Astrocyte (in vitro differentiated cells and primary cell): ENCODE results near the gene TMEM150A. TPM values are rescaled to one million over a fixed set of nuclear protein-coding genes. Genes with fewer than 3 reads are reported as not detected.

ENCODE experiments used
- DNase-seq: peaks from one replicate; pipeline ENCODE4 v3.0.0-alpha.2; 2010; ENCODE audit warnings: low read depth
- FAIRE-seq: peaks from 2 replicates; lab custom pipeline; 2011; peaks lifted over from hg19 to GRCh38; lab: Jason Lieb, UNC
- H2AFZ ChIP-seq: 2 replicates; pipeline ENCODE4 v1.6.0; 2012; ENCODE audit warnings: low read depth, low read length, inconsistent platforms
- H3K27ac ChIP-seq: 2 replicates; pipeline ENCODE4 v1.5.1; 2011; ENCODE audit warnings: low read depth, low read length, inconsistent platforms
- H3K27me3 ChIP-seq: 2 replicates; pipeline ENCODE4 v1.6.0; 2011; ENCODE audit warnings: low read length, inconsistent platforms; ENCODE audit not compliant: insufficient read depth
- H3K36me3 ChIP-seq: 2 replicates; pipeline ENCODE4 v1.5.1; 2011; ENCODE audit warnings: low read length, inconsistent platforms; ENCODE audit not compliant: insufficient read depth
- H3K4me1 ChIP-seq: 2 replicates; pipeline ENCODE4 v1.5.1; 2011; ENCODE audit warnings: low read length, inconsistent platforms; ENCODE audit not compliant: insufficient read depth
- H3K4me2 ChIP-seq: 2 replicates; pipeline ENCODE4 v1.6.0; 2012; ENCODE audit warnings: low read length, inconsistent platforms
- H3K4me3 ChIP-seq: 2 replicates; pipeline ENCODE4 v1.5.1; 2011; ENCODE audit warnings: low read depth, mild to moderate bottlenecking, low read length, inconsistent platforms; ENCODE audit not compliant: insufficient read depth
- H3K79me2 ChIP-seq: 2 replicates; pipeline ENCODE4 v1.6.0; 2012; ENCODE audit warnings: mild to moderate bottlenecking, low read length, inconsistent platforms; ENCODE audit not compliant: insufficient read depth
- H3K9ac ChIP-seq: 2 replicates; pipeline ENCODE4 v1.6.0; 2012; ENCODE audit warnings: mild to moderate bottlenecking, low read length, inconsistent platforms
- H3K9me3 ChIP-seq: 2 replicates; pipeline ENCODE4 v1.5.1; 2012; ENCODE audit warnings: low read depth, mild to moderate bottlenecking, low read length, inconsistent platforms; ENCODE audit not compliant: insufficient read depth
- H4K20me1 ChIP-seq: 2 replicates; pipeline ENCODE4 v1.6.0; 2012; ENCODE audit warnings: low read length, inconsistent platforms; ENCODE audit not compliant: insufficient read depth
- H3K27ac Mint-ChIP-seq: one replicate; pipeline ENCODE4 v1.8.0; 2021; ENCODE audit warnings: mild to moderate bottlenecking, mixed read lengths; ENCODE audit not compliant: unreplicated experiment
- H3K27me3 Mint-ChIP-seq: one replicate; pipeline ENCODE4 v1.8.0; 2021; ENCODE audit warnings: low read depth, mixed read lengths; ENCODE audit not compliant: unreplicated experiment
- H3K36me3 Mint-ChIP-seq: one replicate; pipeline ENCODE4 v1.8.0; 2021; ENCODE audit warnings: low read depth, mixed read lengths; ENCODE audit not compliant: unreplicated experiment
- H3K4me1 Mint-ChIP-seq: one replicate; pipeline ENCODE4 v1.8.0; 2021; ENCODE audit warnings: low read depth, mixed read lengths; ENCODE audit not compliant: unreplicated experiment
- H3K4me3 Mint-ChIP-seq: one replicate; pipeline ENCODE4 v1.8.0; 2021; ENCODE audit warnings: mild to moderate bottlenecking, moderate library complexity, mixed read lengths; ENCODE audit not compliant: unreplicated experiment
- H3K9me3 Mint-ChIP-seq: one replicate; pipeline ENCODE4 v1.8.0; 2021; ENCODE audit warnings: mild to moderate bottlenecking, mixed read lengths; ENCODE audit not compliant: unreplicated experiment
- CTCF ChIP-seq: IDR thresholded peaks from 2 replicates; pipeline ENCODE4 v1.5.1; 2011; ENCODE audit warnings: low read depth, mild to moderate bottlenecking, inconsistent platforms, low read length, moderate library complexity; ENCODE audit not compliant: insufficient read depth
- EZH2 ChIP-seq: IDR thresholded peaks from 2 replicates; pipeline ENCODE4 v1.6.1; 2012; ENCODE audit warnings: mild to moderate bottlenecking, low read length, inconsistent platforms; ENCODE audit not compliant: insufficient read depth
- total RNA-seq: library from RNA; stranded (reverse); gene quantifications from 2 replicates; pipeline ENCODE4 v1.2.1, GENCODE V29; 2021

The TMEM150A gene
- total RNA-seq, 1 donor from 2014 or later, result 20.4 TPM

- H3K27me3 Mint-ChIP-seq, result no peaks in the 10 kb centered on the region
- peak within 1 kb of the TSS; percentile 93 for H3K9ac ChIP-seq
- peak within 1 kb of the TSS; percentile 91 for H3K27ac Mint-ChIP-seq
- TF ChIP-seq CTCF (no peak), EZH2 (no peak)
- FAIRE-seq, result no peak
- peaks cover 15% of the 10 kb centered on the region for H3K36me3 ChIP-seq
- DNase-seq, result peak; percentile 76
- H3K4me3 Mint-ChIP-seq, result peak within 1 kb of the TSS; percentile 99
- H3K36me3 Mint-ChIP-seq, result peaks cover 4% of the 10 kb centered on the region
- peak within 1 kb of the TSS; percentile 90 for H3K4me3 ChIP-seq
- H3K27ac ChIP-seq, result peak within 1 kb of the TSS; percentile 69
- no peaks in the 10 kb centered on the region for H3K9me3 ChIP-seq
- no peaks in the 10 kb centered on the region for H3K9me3 Mint-ChIP-seq
- H3K79me2 ChIP-seq, result peaks cover 57% of the 10 kb centered on the region
- peak within 1 kb of the TSS; percentile 100 for H3K4me2 ChIP-seq
- H2AFZ ChIP-seq, result peak within 1 kb of the TSS; percentile 77
- peaks cover 9% of the 10 kb centered on the region for H3K4me1 ChIP-seq
- H3K27me3 ChIP-seq, result no peaks in the 10 kb centered on the region
- H4K20me1 ChIP-seq, result peaks cover 24% of the 10 kb centered on the region
- peaks cover 28% of the 10 kb centered on the region for H3K4me1 Mint-ChIP-seq
Observed at GRCh38 chr2:85611705-85612587, 9.4 kb upstream of the TMEM150A start, which contains the start of gene C2orf68. Gene C2orf68, minus strand, starts transcription at chr2:85612066. Its CDS starts 82 bp downstream, at chr2:85611984.

GRCh38 chr2:85611217-85611704 is 8.8 kb upstream of the TMEM150A start:
- H3K79me2 ChIP-seq, result peaks cover 51% of the 10 kb centered on the region
- peaks cover 4% of the 10 kb centered on the region for H3K36me3 Mint-ChIP-seq
- H3K4me3 ChIP-seq, result peak overlapping the region; percentile 90
- no peaks in the 10 kb centered on the region for H3K27me3 Mint-ChIP-seq
- peaks cover 15% of the 10 kb centered on the region for H3K36me3 ChIP-seq
- H4K20me1 ChIP-seq, result peaks cover 28% of the 10 kb centered on the region
- H3K9me3 Mint-ChIP-seq, result no peaks in the 10 kb centered on the region
- peaks cover 11% of the 10 kb centered on the region for H3K4me1 ChIP-seq
- H3K27ac Mint-ChIP-seq, result peak overlapping the region; percentile 91
- no peak for DNase-seq
- H3K4me1 Mint-ChIP-seq, result peaks cover 34% of the 10 kb centered on the region
- peak overlapping the region; percentile 99 for H3K4me3 Mint-ChIP-seq
- H3K4me2 ChIP-seq, result peak overlapping the region; percentile 100
- TF ChIP-seq CTCF (no peak), EZH2 (no peak)
- H3K27ac ChIP-seq, result peak overlapping the region; percentile 69
- no peak for FAIRE-seq
- no peaks in the 10 kb centered on the region for H3K9me3 ChIP-seq
- H2AFZ ChIP-seq, result peak overlapping the region; percentile 77
- H3K27me3 ChIP-seq, result no peaks in the 10 kb centered on the region
- H3K9ac ChIP-seq, result peak overlapping the region; percentile 93
